ENCODE results near the gene CCNY. TPM values are rescaled to one million over a fixed set of nuclear protein-coding genes. Genes with fewer than 3 reads are reported as not detected.
"Not testable (repeated sequence)": the region's sequence is repeated elsewhere in the genome, so short reads cannot be mapped to it uniquely, and the experiment has no call there.

Gene CCNY
- total RNA-seq, 1 donor from 2014 or later = 73.6 TPM

- no peak for DNase-seq (ENCODE audit: extremely low read depth, low read depth, low spot score)
These were observed 64.4 kb downstream of the CCNY start for GRCh38 chr10:35400595-35401268.

GRCh38 chr10:35403491-35403890 is 67.2 kb downstream of the CCNY start:
- DNase-seq (ENCODE audit: extremely low read depth, low read depth, low spot score) = not testable (repeated sequence)

- DNase-seq (ENCODE audit: extremely low read depth, low read depth, low spot score) = not testable (repeated sequence)
These were observed 67.8 kb downstream of the CCNY start for GRCh38 chr10:35404077-35404476.

- DNase-seq (ENCODE audit: extremely low read depth, low read depth, low spot score) = not testable (repeated sequence)
These were observed 69.8 kb downstream of the CCNY start for GRCh38 chr10:35406003-35406630.

GRCh38 chr10:35407696-35408095 is 71.4 kb downstream of the CCNY start:
- not testable (repeated sequence) for DNase-seq (ENCODE audit: extremely low read depth, low read depth, low spot score)

GRCh38 chr10:35409094-35409582 is 72.8 kb downstream of the CCNY start:
- no peak for DNase-seq (ENCODE audit: extremely low read depth, low read depth, low spot score)

GRCh38 chr10:35409808-35410207 is 73.5 kb downstream of the CCNY start:
- DNase-seq (ENCODE audit: extremely low read depth, low read depth, low spot score) = no peak

DNA sequence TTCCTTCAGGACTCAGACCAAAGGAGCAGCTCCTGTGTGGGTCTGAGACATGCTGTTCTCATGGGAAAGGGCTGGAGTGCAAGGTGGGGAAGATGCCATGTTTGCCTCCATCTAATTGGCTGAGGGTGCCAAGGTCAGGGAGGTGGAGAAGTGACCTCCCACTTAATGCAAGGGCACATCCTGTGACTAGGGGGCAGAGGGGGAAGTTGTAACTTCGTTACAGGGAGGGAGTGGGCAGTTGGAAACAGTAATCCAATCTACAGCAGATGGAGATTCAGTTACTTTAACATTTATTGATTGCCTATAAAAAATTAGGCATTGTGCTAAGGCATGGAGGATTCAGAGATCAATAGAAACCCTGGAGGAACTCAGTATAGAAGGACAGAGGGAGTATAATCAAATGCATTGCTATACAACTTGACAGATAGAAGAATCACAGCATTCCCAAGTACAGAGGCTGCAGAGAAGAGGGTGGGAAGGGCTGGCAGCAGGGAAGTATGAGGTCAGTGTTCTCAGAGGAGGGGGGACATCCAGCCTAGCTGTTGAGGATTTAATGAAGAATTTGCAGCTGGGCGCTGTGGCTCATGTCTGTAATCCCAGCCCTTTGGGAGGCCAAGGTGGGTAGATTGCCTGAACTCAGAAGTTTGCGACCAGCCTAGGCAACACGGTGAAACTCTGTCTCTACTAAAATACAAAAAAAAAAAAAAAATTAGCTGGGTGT is 75.9 kb downstream of the CCNY start:
- DNase-seq (ENCODE audit: extremely low read depth, low read depth, low spot score) = no peak

DNA sequence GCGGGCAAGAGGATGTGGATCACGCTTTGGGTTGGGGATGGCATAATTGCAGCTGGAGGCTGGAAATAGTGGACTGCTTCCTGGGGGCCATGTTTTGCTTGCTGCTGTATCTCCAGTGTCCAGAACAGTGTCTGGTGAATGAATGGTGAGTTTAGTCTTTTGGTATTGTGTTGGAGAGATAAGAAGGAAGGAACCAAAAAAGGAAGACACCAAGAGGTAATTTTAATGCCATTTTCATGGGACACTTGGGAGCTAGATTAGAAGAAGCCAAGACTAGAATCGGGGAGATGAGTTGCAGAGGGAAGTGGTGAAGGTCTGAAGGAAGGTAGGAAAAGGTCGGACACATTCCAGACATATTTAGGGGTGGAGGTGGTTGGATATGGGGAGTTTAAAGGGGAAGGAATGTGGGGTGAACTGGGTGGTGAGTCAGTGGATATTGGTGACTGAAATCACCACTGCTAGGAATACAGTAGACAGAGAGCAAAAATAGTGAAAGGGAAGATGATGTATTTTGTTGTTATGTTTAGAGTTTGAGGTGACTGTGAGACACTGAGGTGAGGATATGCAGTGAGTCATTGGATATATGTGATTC is 76.7 kb downstream of the CCNY start:
- no peak for DNase-seq (ENCODE audit: extremely low read depth, low read depth, low spot score)

DNA sequence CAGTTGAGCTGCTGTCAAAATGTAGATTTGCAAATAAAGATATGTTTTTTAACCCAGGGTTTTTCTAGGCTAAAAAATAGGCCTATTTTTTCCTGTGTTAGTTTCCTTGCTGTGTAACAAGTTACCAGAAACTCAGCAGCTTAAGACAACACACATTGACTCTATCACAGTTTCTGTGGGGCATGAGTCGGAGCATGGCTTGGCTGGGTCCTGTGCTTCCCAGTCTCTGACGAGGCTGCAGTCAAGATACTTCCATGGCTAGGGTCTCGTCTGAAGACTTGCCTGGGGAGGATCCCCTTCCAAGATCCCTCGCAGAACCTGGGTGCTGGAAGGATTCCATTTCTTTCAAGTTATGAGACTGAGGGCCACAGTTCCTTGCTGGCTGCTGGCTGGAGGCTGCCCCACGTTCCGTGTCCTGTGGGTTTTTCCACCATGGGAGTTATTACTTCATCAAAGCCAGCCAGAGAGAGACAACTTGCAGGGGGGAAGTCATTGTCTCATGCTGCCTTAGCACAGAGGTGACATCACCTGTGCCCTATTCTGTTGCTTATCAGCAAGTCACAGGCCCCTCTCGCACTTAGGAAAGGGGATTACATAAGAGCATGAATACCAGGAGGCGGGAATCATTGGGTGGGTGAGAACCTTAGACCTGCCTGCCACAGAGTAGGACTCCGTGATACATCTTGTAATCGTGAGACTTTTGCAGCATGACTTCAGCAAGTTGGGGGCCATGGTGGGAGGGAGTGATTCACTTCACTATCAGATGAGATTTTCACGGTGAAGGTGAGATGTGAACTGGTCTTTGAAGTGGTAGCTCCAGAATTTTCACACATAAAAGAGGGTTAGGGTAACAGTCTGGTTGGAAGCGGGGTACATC is 77.9 kb downstream of the CCNY start:
- DNase-seq (ENCODE audit: extremely low read depth, low read depth, low spot score) = no peak

GRCh38 chr10:35415505-35415904 is 79.2 kb downstream of the CCNY start:
- no peak for DNase-seq (ENCODE audit: extremely low read depth, low read depth, low spot score)

DNA sequence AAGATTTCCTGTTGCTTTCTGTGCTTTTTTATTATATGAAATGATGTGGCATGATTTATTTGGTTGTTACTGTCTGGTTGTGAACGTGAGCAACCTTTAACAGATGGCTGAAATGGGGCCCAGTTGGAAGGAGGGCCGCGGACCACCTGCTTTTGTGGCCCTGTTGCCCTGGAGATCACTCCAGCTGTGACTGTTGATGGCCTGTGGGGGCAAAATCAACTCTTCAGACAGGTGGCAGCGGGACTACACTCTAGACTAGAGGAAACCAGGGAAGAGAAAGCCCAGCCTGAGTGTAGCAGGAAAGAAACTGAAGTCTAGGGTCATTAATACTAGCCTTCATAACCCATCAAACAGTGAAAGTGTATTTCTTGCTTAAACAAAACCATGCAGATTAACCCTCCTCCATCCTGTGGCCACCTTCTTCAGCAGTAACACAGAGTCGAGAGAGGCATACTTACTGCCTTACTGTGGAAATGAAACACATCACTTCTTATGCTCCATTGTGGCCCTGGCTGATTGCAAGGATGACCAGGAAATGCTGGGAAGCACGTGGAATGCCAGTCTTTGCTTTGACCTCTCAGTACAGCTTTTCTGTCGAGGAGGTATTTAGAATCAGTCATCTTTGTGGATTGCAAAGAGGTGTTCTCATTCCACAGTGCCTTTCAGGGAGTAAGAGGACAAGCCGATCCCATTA is 80.5 kb downstream of the CCNY start:
- no peak for DNase-seq (ENCODE audit: extremely low read depth, low read depth, low spot score)

GRCh38 chr10:35417313-35417625 is 81.0 kb downstream of the CCNY start:
- no peak for DNase-seq (ENCODE audit: extremely low read depth, low read depth, low spot score)

- DNase-seq (ENCODE audit: extremely low read depth, low read depth, low spot score) = no peak
These were observed 81.5 kb downstream of the CCNY start for GRCh38 chr10:35417795-35418194.

DNA sequence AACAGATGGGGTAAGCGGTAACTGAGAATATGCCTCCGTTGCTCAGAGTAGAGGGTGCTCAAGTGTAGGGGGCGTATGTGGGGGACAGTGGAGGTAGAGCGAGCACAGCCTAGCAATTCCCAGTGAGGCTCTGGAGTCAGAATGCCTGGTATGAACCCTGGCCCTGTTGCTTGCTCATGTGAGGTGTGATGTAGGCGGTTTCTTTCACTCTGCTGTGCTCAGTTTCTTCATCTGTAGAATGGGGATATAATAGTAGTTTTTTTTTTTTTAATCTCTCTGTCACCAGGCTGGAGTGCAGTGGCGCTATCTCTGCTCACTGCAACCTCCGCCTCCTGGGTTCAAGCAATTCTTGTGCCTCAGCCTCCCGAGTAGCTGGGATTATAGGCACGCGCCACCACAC is 82.3 kb downstream of the CCNY start:
- DNase-seq (ENCODE audit: extremely low read depth, low read depth, low spot score) = not testable (repeated sequence)

GRCh38 chr10:35420044-35420443 is 83.7 kb downstream of the CCNY start:
- DNase-seq (ENCODE audit: extremely low read depth, low read depth, low spot score) = no peak

- DNase-seq (ENCODE audit: extremely low read depth, low read depth, low spot score) = no peak
These were observed 84.7 kb downstream of the CCNY start for GRCh38 chr10:35420827-35421552.

GRCh38 chr10:35421553-35422178 is 85.4 kb downstream of the CCNY start:
- peak; percentile 65 for DNase-seq (ENCODE audit: extremely low read depth, low read depth, low spot score)

DNA sequence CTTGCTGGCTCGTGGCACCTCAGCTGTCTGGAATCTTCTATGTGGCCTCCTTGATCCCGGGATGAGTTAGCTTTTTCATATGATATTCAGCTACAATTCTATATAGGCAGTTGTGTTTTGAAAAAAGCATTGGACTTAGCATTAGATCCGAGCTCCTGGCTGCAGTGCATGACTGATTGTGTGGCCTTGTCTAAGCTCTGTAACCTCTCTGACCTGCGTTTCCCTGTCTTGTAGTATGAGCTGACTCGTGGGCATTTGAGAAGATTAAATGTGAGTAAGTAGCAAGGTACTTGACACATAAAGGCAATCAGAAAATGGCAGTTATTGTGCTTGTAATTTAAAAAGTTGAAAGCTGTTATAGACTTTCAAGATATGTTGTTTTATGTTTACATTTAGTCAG is 85.9 kb downstream of the CCNY start:
- DNase-seq (ENCODE audit: extremely low read depth, low read depth, low spot score) = peak; percentile 69

Data from glomerular endothelial cell (primary cell).